ENCODE results near the gene ELOVL6. TPM values are rescaled to one million over a fixed set of nuclear protein-coding genes. Genes with fewer than 3 reads are reported as not detected.

Gene ELOVL6
- total and polyA plus RNA-seq, 2 experiments from 2014 or later, result 12.8 to 18.1 TPM

- no peak for DNase-seq (ENCODE audit: low spot score)
- no peaks in the 10 kb centered on the region for H3K27me3 ChIP-seq
- H3K79me2 ChIP-seq, result no peaks in the 10 kb centered on the region
- TF ChIP-seq EZH2 (IDR thresholded peaks at IDR 0.05; ENCODE audit: borderline replicate concordance), result no peak
- TF ChIP-seq, protein P1, sequence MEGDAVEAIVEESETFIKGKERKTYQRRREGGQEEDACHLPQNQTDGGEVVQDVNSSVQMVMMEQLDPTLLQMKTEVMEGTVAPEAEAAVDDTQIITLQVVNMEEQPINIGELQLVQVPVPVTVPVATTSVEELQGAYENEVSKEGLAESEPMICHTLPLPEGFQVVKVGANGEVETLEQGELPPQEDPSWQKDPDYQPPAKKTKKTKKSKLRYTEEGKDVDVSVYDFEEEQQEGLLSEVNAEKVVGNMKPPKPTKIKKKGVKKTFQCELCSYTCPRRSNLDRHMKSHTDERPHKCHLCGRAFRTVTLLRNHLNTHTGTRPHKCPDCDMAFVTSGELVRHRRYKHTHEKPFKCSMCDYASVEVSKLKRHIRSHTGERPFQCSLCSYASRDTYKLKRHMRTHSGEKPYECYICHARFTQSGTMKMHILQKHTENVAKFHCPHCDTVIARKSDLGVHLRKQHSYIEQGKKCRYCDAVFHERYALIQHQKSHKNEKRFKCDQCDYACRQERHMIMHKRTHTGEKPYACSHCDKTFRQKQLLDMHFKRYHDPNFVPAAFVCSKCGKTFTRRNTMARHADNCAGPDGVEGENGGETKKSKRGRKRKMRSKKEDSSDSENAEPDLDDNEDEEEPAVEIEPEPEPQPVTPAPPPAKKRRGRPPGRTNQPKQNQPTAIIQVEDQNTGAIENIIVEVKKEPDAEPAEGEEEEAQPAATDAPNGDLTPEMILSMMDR (IDR thresholded peaks at IDR 0.05; ENCODE audit: poor library complexity), result no peak
- H3K36me3 ChIP-seq (replicated peaks; ENCODE audit: insufficient read depth, low read depth), result no peaks in the 10 kb centered on the region
- no peak overlapping the region for H3K27ac ChIP-seq
- H3K9me3 ChIP-seq (ENCODE audit: low read depth), result no peaks in the 10 kb centered on the region
- 94% methylated on average over 6 of the region's 6 CpGs for WGBS (ENCODE audit: low lambda C conversion rate, missing lambda C conversion rate)
- no peak overlapping the region for H3K4me2 ChIP-seq
- H2AFZ ChIP-seq, result no peak overlapping the region
- no peak overlapping the region for H3K4me3 ChIP-seq
- no peaks in the 10 kb centered on the region for H3K9me2 ChIP-seq (replicated peaks; ENCODE audit: insufficient read depth)
- H4K20me1 ChIP-seq (ENCODE audit: insufficient read depth, poor library complexity, severe bottlenecking), result no peaks in the 10 kb centered on the region
- no peaks in the 10 kb centered on the region for H3K4me1 ChIP-seq (ENCODE audit: insufficient read depth)
These were observed 10.0 kb upstream of the ELOVL6 start for GRCh38 chr4:110208419-110208818.

- Histone ChIP-seq H3K27ac (no peak overlapping the region), H3K4me3 (no peak overlapping the region), H3K27me3 (no peaks in the 10 kb centered on the region), H3K9me3 (ENCODE audit: low read depth) (no peaks in the 10 kb centered on the region), H3K4me2 (no peak overlapping the region), H4K20me1 (ENCODE audit: insufficient read depth, poor library complexity, severe bottlenecking) (no peaks in the 10 kb centered on the region), H2AFZ (no peak overlapping the region), H3K79me2 (no peaks in the 10 kb centered on the region), H3K4me1 (ENCODE audit: insufficient read depth) (no peaks in the 10 kb centered on the region), H3K9me2 (replicated peaks; ENCODE audit: insufficient read depth) (no peaks in the 10 kb centered on the region), H3K36me3 (replicated peaks; ENCODE audit: insufficient read depth, low read depth) (no peaks in the 10 kb centered on the region)
- WGBS (ENCODE audit: low lambda C conversion rate, missing lambda C conversion rate), result 100% methylated on average over 1 of the region's 1 CpG
- no peak for DNase-seq (ENCODE audit: low spot score)
- TF ChIP-seq EZH2phosphoT487 (IDR thresholded peaks at IDR 0.05; ENCODE audit: low read depth, severe bottlenecking, unreplicated experiment), result no peak
- no peak for TF ChIP-seq EZH2 (IDR thresholded peaks at IDR 0.05; ENCODE audit: borderline replicate concordance)
- TF ChIP-seq, protein P1 (IDR thresholded peaks at IDR 0.05; ENCODE audit: poor library complexity), result no peak
These were observed 8.8 kb upstream of the ELOVL6 start for GRCh38 chr4:110207233-110207632.

DNA sequence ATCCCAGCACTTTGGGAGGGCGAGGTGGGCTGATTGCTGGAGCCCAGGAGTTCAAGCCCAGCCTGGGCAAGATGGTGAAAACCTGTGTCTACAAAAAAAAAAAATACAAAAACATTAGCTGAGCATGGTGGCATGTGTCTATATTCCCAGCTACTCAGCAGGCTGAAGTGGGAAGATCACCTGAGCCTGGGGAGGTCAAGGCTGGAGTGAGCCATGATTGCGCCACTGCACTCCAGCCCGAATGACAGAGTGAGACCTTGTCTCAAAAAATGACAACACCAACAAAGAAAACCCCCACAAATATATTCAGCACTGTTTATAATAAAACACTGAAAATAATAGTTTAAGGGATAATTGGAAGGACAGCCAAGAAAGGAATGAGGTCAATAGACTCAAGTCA, 3.6 kb upstream of the ELOVL6 start:
- Histone ChIP-seq H3K36me3 (replicated peaks; ENCODE audit: insufficient read depth, low read depth) (no peaks in the 10 kb centered on the region), H3K4me2 (no peak overlapping the region), H3K9me2 (replicated peaks; ENCODE audit: insufficient read depth) (no peaks in the 10 kb centered on the region), H3K79me2 (peaks cover 2% of the 10 kb centered on the region), H2AFZ (no peak overlapping the region), H3K9me3 (ENCODE audit: low read depth) (no peaks in the 10 kb centered on the region), H3K4me1 (ENCODE audit: insufficient read depth) (no peaks in the 10 kb centered on the region), H3K4me3 (no peak overlapping the region), H4K20me1 (ENCODE audit: insufficient read depth, poor library complexity, severe bottlenecking) (no peaks in the 10 kb centered on the region), H3K27me3 (no peaks in the 10 kb centered on the region), H3K27ac (no peak overlapping the region)
- TF ChIP-seq EZH2 (IDR thresholded peaks at IDR 0.05; ENCODE audit: borderline replicate concordance), result no peak
- TF ChIP-seq, protein P1 (IDR thresholded peaks at IDR 0.05; ENCODE audit: poor library complexity), result no peak
- TF ChIP-seq EZH2phosphoT487 (IDR thresholded peaks at IDR 0.05; ENCODE audit: low read depth, severe bottlenecking, unreplicated experiment), result no peak
- WGBS (ENCODE audit: low lambda C conversion rate, missing lambda C conversion rate), result 92% methylated on average over 3 of the region's 3 CpGs
- DNase-seq (ENCODE audit: low spot score), result no peak

DNA sequence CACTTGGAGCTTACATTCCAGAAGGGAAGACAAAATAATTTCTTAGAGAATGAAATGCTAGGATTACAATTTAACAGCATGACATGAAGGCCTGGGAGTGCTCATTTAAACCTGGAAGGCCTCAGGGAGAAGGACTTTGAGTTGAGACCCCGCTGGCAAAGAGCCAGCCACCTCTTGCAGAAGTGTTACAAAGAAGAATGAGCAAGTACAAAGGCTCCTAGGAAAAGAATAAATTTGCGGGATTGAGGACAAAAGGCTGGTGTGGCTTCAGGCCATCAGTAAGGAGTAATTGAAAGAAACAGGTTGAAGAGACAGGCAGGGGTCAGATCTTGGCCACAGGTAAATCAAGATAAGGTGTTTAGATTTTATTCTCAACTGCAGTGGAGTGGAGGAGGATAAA, 3.1 kb upstream of the ELOVL6 start:
- Histone ChIP-seq H3K27me3 (no peaks in the 10 kb centered on the region), H3K4me3 (no peak overlapping the region), H3K9me2 (replicated peaks; ENCODE audit: insufficient read depth) (no peaks in the 10 kb centered on the region), H3K4me1 (ENCODE audit: insufficient read depth) (no peaks in the 10 kb centered on the region), H3K4me2 (no peak overlapping the region), H4K20me1 (ENCODE audit: insufficient read depth, poor library complexity, severe bottlenecking) (no peaks in the 10 kb centered on the region), H3K27ac (no peak overlapping the region), H3K9me3 (ENCODE audit: low read depth) (no peaks in the 10 kb centered on the region), H3K79me2 (peaks cover 3% of the 10 kb centered on the region), H2AFZ (no peak overlapping the region), H3K36me3 (replicated peaks; ENCODE audit: insufficient read depth, low read depth) (no peaks in the 10 kb centered on the region)
- TF ChIP-seq EZH2phosphoT487 (IDR thresholded peaks at IDR 0.05; ENCODE audit: low read depth, severe bottlenecking, unreplicated experiment), result no peak
- no peak for TF ChIP-seq EZH2 (IDR thresholded peaks at IDR 0.05; ENCODE audit: borderline replicate concordance)
- TF ChIP-seq, protein P1 (IDR thresholded peaks at IDR 0.05; ENCODE audit: poor library complexity), result no peak
- WGBS (ENCODE audit: low lambda C conversion rate, missing lambda C conversion rate), result 45% methylated on average over 2 of the region's 2 CpGs
- no peak for DNase-seq (ENCODE audit: low spot score)

Data from hepatocyte (in vitro differentiated cells).